Muscle layer of duodenum (tissue), 2 donors: ENCODE results near the gene MAGEA2.
"Not testable (repeated sequence)": the region's sequence is repeated elsewhere in the genome, so short reads cannot be mapped to it uniquely, and the experiment has no call there.

ENCODE experiments used
- H3K27ac ChIP-seq: one replicate; pipeline ENCODE4 v1.7.0; 2013; ENCODE audit warnings: mild to moderate bottlenecking, low read length
- H3K27me3 ChIP-seq: one replicate; pipeline ENCODE4 v1.7.0; 2013; ENCODE audit warnings: low read depth, mild to moderate bottlenecking, control low read depth, low read length
- H3K36me3 ChIP-seq, 2 donors: one replicate each; pipeline ENCODE4 v1.7.0; 2013; ENCODE audit warnings: low read length in 2 of 2, control low read depth in 1 of 2, mild to moderate bottlenecking in 1 of 2; ENCODE audit not compliant: insufficient read depth in 2 of 2, control insufficient read depth in 1 of 2
- H3K4me1 ChIP-seq, 2 donors: one replicate each; pipeline ENCODE4 v1.7.0; 2013; ENCODE audit warnings: low read length in 2 of 2, mild to moderate bottlenecking in 2 of 2, control low read depth in 1 of 2, moderate library complexity in 1 of 2; ENCODE audit not compliant: insufficient read depth in 2 of 2, control insufficient read depth in 1 of 2
- H3K4me3 ChIP-seq, 2 donors: one replicate each; pipeline ENCODE4 v1.7.0; 2013; ENCODE audit warnings: low read length in 2 of 2, low read depth in 1 of 2, mild to moderate bottlenecking in 1 of 2
- H3K9me3 ChIP-seq, 2 donors: one replicate each; pipeline ENCODE4 v1.7.0; 2013; ENCODE audit warnings: low read length in 2 of 2, control low read depth in 1 of 2, mild to moderate bottlenecking in 1 of 2; ENCODE audit not compliant: control insufficient read depth in 1 of 2
- donor health status: healthy.

The MAGEA2 gene

DNA sequence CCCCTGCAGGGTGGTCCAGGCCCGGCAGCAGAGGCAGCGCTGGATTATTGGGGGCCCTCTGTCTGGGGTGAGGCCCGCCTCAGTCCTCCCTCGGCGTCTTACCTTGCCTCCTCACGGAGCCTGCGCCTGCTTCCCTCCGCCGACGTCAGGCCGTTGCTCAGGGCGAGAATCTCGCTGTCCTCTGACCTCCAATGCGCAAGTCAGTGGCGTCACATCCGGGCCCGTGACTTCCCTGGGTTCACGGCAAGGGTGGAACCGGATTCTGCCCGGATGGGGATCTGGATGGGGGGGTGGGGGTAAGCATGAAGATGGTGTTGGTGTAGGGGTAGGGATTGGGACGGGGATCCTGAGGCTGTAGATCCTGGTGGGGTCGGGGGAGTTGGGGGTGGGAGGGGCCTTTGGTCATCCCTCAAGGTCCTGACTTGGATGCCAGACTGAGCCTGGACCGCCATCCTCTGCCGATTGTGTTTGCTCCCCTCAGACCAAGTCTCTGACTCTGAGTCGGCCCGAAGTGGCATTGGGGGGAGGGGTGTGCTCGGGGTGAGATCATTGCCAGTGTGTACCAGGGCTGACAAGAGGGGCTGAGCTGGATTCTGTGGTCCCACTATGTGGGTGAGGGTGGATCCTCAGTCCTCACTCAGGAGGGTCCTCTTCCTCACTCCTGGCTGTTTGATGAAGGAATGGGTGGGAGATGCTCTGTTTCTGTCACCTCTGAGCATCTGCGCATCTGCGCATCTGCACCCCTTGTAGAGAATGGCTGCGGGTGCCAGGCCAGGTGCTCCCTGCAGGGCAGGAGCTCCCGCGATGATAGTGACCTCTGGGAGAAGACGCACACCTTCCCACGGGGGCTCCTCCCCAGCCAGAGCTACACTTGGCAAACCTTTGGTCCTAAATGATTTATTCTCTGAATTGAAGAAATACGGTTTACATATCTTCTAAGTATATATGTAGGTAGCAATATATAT, at the start of gene MAGEA2:
Gene MAGEA2, minus strand, starts transcription at position 157 of the 965 bp plus-strand sequence. CDS start 2,479 bp downstream, outside the sequence.
- not testable (repeated sequence) for H3K4me3 ChIP-seq, H3K4me1 ChIP-seq, H3K36me3 ChIP-seq, H3K27ac ChIP-seq, H3K9me3 ChIP-seq, H3K27me3 ChIP-seq

DNA sequence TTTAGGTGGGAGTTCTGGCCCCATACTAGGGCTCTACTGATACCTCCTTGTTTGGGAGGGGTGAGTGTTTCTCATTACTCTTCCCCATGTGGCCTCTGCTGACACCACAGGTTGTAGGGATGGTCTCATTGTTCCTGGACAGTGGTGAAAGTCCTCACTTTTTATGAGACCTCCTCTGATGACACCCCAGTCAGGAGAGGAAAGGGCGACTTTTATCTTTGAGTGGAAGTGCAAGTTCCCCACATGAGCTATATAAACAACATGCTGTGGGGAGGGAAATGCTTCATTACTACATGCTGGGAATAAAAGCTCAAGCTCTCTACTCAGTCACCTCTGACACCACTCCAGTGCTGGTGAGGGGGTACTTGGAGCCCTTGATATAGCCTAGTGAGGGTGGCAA, 45.3 kb upstream of the MAGEA2 start:
- H3K27ac ChIP-seq: no peak overlapping the region
- no peaks in the 10 kb centered on the region for H3K27me3 ChIP-seq
- H3K4me3 ChIP-seq: no peak overlapping the region
- no peaks in the 10 kb centered on the region for H3K36me3 ChIP-seq
- no peaks in the 10 kb centered on the region for H3K9me3 ChIP-seq
- H3K4me1 ChIP-seq: no peaks in the 10 kb centered on the region

DNA sequence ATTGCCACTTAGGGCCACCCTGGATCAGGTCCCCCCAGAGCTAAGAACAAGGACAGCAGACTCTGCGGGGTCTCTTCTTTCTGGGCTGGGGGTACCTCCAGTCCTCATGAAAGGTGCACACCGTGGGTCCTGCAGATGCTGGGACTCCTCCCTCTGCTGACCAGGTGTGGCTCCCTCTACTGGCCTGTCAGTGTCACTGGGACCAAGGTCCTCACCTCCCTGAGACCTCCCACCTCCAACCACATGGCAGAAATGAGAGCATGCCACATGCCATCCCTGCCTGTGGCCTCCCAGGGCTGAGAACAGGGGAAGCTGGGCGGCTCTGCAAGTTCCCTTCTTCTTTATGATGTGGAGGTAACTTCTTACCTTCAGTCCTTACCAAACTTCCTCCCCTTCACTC, 33.4 kb upstream of the MAGEA2 start:
- not testable (repeated sequence) for H3K36me3 ChIP-seq, H3K9me3 ChIP-seq, H3K27ac ChIP-seq, H3K4me3 ChIP-seq, H3K27me3 ChIP-seq, H3K4me1 ChIP-seq

- not testable (repeated sequence) for H3K27ac ChIP-seq, H3K27me3 ChIP-seq, H3K4me3 ChIP-seq, H3K9me3 ChIP-seq, H3K36me3 ChIP-seq, H3K4me1 ChIP-seq
Observed at GRCh38 chrX:152769549-152770289, 16.1 kb upstream of the MAGEA2 start, which contains the start of gene MAGEA6. Gene MAGEA6 (minus strand): TSS chrX:152769689. CDS start chrX:152767650, 2,039 bp downstream.

DNA sequence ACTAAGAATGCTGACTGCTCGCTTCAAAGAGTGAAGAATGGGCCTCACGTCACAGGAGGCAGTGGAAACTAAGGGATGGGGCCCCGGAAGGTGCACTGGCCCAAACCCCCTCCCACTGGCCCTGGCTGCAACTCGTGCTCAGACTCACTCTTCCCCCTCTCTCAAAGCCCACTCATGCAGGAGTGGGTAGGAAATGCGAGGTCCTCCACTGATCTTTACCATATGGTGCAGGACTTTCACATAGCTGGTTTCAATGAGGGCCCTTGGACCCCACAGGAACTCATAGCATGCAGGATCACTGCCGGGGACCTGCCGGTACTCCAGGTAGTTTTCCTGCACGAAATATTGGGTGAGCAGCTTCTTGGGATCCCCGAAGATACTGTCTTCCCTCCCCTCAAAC, 12.9 kb upstream of the MAGEA2 start:
- not testable (repeated sequence) for H3K9me3 ChIP-seq, H3K36me3 ChIP-seq, H3K27me3 ChIP-seq, H3K4me3 ChIP-seq, H3K4me1 ChIP-seq, H3K27ac ChIP-seq

DNA sequence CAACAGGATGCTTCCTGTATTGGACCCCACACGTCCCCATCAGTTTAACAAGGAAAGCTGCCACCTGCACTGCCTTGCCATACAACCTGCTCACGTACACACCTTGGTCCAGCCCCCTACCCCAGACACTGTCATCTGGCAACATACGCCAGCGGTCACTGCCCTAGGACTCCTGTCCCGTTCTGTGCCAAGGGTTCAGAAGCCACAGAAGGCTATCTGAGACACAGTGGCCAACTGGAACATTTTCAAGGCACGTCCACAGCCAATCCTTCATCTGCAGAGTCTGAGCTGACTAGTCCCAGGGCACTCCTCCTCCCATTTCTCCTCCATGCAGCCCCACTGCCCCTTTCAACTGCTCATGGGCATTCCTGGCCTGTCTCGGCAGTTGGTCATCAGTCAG, 7.9 kb upstream of the MAGEA2 start:
- H3K9me3 ChIP-seq, H3K4me3 ChIP-seq, H3K27me3 ChIP-seq, H3K4me1 ChIP-seq, H3K27ac ChIP-seq, H3K36me3 ChIP-seq: not testable (repeated sequence)

- H3K27me3 ChIP-seq, H3K4me3 ChIP-seq, H3K36me3 ChIP-seq, H3K9me3 ChIP-seq, H3K4me1 ChIP-seq, H3K27ac ChIP-seq: not testable (repeated sequence)
Observed at GRCh38 chrX:152759544-152759943, 5.9 kb upstream of the MAGEA2 start.

DNA sequence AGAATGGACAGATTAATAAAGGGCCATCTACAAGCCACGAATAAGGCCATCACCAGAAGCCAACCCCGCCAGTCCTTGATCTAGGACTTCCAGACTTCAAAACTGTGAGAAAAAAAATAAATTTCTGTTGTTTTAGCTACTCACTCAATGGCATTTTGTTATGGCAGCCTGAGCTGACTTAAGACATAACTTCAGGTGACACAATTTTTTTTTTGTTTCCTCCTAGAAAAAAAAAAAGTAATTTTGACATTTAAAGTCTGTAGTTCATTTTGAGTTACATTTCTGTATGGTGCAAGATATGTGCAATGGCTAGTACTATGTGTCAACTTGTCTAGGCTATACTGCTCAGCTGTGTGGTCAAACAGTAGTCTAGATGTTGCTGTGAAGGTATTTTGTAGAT, 5.3 kb upstream of the MAGEA2 start, which contains the start of gene CSAG3:
Gene CSAG3, plus strand, starts transcription at position 301 of the 400 bp plus-strand sequence.
- not testable (repeated sequence) for H3K27ac ChIP-seq, H3K27me3 ChIP-seq, H3K4me3 ChIP-seq, H3K9me3 ChIP-seq, H3K36me3 ChIP-seq, H3K4me1 ChIP-seq

DNA sequence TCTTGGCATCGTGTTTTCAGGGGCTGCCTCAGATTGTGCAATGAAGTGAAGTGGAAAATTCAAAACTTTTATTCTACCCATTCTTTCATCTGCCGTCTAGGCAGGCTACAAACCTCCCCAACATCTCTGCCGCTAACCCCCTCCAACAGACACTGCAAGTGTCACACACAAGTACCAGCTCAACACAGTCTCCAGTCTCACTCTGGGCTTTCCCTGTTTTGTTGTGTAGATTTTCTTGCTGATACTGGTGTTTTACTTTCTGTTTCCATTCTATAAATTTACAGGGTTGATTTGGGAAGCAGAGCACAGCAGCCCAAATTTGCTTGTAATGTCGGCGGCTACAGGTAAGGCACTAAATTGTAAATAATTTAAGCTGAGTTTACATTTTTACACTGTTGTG, 1.2 kb upstream of the MAGEA2 start:
- H3K27me3 ChIP-seq, H3K9me3 ChIP-seq, H3K4me1 ChIP-seq, H3K27ac ChIP-seq, H3K4me3 ChIP-seq, H3K36me3 ChIP-seq: not testable (repeated sequence)

- Histone ChIP-seq H3K9me3 (no peaks in the 10 kb centered on the region), H3K36me3 (no peaks in the 10 kb centered on the region), H3K27ac (no peak overlapping the region), H3K4me1 (no peaks in the 10 kb centered on the region), H3K4me3 (no peak overlapping the region), H3K27me3 (no peaks in the 10 kb centered on the region)
Observed at GRCh38 chrX:152738560-152738959, 15.1 kb downstream of the MAGEA2 start.

- not testable (repeated sequence) for H3K36me3 ChIP-seq, H3K27ac ChIP-seq, H3K4me1 ChIP-seq, H3K27me3 ChIP-seq, H3K9me3 ChIP-seq, H3K4me3 ChIP-seq
Observed at GRCh38 chrX:152736528-152736927, 17.1 kb downstream of the MAGEA2 start.
